Effector CD4-positive, alpha-beta T cell (primary cell): ENCODE measurements around the gene NRXN2.
"Not testable (repeated sequence)": the region's sequence is repeated elsewhere in the genome, so short reads cannot be mapped to it uniquely, and the experiment has no call there.

ENCODE experiments used
- DNase-seq: peaks from one replicate; pipeline ENCODE4 v3.0.0-alpha.2; 2020

Gene NRXN2

DNA sequence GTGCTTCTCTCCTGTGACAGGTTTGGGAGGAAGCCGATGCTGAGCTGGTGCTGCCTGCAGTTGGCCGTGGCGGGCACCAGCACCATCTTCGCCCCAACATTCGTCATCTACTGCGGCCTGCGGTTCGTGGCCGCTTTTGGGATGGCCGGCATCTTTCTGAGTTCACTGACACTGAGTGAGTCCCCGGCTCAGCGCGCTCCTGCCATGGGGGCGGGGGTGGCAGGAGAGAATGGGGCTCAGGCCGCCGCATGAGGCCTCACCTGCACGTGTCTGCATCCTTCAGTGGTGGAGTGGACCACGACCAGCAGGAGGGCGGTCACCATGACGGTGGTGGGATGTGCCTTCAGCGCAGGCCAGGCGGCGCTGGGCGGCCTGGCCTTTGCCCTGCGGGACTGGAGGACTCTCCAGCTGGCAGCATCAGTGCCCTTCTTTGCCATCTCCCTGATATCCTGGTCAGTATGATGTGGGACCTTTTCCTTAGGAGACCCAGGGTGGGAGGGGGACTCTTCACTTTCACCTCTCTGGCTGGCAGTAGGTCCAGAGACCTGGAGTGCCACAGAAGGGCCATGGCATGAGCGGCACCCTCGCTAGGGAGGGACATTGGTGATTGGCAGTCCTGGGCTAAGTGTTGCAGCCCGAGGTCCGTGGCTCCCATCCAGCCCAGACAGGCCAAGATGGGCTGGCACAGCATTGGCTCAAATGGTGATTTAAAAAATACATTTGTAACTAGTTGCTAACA, 160.8 kb downstream of the NRXN2 start:
- DNase-seq, result no peak

DNA sequence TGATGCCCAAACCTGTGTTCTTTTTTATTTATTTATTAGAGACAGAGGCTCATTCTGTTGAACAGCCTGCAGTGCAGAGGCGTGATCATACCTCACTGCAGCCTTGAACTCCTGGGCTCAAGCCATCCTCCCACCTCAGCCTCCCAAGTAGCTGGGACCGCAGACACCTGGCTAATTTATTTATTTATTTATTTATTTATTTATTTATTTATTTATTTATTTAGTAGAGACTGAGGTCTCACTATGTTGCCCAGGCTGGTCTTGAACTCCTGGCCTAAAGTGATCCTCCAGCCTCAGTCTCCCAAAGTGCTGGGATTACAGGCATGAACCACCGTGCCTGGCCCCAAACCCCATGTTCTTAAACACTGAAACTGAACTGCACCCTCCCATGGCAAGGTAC, 161.6 kb downstream of the NRXN2 start:
- not testable (repeated sequence) for DNase-seq

DNA sequence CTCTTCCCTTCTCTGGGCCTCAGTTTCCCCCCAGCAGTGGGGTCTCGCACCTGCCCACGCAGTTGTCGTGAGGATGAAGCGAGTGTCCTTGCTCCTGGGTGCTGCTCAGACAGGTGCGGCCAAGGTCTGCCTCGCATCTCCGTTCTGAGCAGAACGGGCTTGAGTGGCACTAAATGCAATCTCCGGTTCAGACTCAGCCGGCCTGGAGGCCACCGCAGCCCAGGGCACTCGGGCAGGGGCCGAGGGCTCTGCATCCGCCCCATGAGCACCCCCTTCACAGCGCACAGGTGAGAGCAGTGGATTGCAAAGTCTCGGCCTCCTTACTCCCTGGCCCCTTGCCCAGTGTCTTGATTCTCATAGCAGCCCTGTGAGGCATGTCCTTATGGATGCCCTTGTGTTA, 162.1 kb downstream of the NRXN2 start:
- no peak for DNase-seq

DNA sequence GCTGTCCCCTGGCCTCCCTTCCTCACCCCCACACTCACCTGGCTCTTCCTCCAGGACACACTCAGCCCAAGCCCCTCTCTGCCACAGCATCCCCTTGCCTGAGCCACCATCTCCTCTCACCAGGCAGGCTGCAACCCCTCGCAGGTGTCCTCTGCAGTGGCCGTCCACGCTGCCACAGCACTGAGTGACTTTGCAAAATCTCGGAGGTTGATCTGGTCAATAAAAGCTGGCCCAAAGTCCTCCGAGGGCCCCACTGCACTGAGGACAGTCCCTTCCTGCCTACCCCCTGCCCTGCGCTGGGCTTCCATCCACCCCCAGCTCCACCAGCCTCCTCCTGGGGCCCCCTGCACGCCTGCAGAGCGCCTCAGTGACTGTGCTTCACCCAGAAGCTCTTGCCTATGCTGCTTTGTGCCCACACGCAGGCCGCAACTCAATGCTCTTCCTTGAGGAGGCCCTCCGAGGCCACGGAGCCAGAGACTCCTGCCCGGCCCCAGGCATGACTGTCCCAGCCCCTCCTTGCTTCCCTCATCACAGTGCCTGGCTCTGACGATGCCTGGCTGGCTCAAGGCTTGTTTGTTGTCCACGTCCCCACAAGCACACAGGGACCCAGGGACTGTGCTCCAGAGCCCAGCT, 162.7 kb downstream of the NRXN2 start:
- no peak for DNase-seq

DNA sequence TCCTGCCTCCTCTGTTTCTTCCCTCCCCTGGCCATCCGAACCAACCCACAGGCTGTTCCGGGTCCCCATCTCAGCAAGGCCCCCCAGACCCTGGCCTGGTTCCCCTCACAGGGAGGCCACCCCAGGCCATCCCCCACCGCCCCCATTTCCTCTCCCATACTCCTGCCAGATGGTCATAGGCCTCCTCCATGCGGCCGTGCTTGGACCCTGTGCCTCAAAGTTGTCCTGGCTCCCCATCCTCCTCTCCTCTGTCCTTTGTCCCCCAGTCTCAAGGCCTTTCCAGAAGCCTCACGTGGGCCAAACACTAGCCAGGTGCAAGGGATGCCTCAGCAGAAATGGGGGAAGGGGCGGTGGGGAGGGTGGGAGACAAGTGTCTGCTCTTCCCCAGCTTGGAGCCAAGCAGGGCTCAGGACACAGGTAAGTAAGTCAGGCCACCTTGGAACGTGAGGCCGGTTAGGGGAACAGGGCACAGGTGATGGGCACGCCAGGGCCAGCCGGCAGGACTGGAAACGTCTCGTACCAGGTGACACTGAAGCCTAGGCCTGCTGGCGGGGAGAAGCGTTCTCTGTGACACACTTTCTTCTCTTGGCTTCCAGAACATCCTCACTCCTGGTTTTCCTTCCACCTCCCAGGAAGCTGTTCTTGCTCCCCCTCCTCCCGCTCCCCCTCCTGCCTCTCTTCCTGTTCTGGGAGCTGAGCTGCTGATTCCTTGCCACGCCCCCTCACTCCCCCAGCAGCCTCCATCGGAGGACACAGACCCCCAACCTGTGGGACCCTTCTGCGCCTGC, 163.5 kb downstream of the NRXN2 start:
- DNase-seq, result no peak

DNA sequence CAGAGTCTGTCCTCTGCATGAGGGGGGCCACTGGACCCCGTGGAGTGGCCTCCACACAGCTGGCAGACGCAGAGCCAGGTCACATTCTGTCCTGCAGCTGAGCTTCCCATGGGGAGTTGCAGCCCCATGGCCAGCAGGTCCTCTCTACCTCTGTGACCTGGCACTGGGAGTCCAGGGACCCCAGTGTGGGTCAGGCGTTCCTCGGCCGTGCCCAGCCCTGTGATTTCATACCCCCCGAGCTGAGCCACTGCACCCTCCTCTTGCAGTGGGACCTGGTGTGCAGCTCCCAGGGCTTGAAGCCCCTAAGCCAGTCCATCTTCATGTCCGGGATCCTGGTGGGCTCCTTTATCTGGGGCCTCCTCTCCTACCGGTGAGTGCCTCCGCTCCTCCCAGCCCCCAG, 164.1 kb downstream of the NRXN2 start:
- no peak for DNase-seq

DNA sequence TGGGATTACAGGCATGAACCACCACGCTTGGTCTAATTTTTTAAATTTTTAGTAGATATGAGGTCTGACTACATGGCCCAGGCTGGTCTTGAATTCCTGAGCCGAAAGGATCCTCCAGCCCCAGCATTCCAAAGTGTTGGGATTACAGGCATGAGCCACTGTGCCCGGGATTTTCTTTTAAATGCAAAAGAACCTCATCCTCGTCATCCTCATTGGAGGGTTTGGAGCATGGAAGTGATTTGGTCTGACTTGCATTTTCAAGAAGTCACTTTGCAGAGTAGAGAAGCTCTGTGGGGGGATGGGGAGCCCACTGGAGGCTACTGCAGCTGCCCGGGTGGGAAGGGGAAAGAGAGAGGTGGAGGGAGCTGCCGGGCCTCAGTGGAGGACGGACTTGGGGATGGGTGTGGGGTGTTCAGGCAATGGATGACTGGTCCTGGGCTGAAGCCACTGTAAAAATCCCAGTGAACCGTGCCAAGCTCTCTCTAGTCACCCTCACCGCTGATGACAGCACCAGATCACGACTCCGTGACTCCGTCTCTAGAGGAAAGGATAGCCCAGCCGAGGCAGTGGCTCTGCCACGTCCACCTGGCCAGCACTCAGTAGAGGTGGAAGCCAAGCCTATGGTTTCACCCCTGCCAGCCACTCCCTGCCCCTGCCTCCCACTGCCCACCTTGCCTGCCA, 164.8 kb downstream of the NRXN2 start:
- DNase-seq, result no peak

DNA sequence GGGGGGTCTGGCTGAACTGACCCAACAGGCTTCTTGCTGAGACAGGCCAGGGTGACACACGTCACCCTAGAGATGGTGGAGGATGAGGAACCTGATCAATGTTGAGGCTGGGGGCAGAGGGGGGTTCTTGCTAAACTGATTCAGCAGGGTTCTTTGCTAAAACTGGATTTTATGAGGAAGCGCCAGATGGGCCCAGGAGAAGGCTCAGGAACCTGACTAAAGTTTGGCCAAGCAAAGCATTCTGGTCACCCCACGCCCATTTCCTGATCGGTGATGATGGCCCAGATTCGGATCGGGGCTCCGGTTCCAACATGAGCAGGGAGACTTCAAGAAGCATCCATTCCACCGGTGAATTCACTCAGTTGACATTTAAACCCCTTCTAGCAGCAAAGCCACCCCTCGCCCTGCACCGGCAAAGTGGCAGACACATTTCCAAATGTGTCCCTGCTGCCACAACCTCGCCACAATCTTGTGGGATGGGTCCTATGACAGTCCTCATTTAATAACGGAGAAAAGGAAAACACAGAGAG, 166.2 kb downstream of the NRXN2 start:
- no peak for DNase-seq
